PC-3 (cell line): Measurements from ENCODE around the gene CACNA1I. TPM values are rescaled to one million over a fixed set of nuclear protein-coding genes. Genes with fewer than 3 reads are reported as not detected.

Experiments
- ATAC-seq: fragments of 200-7000 bp; cut with Tn5 transposase; 2 replicates; pipeline ENCODE4 v1.9.1; 2020; ENCODE audit warnings: mild to moderate bottlenecking, moderate library complexity
- BruUV-seq: library from RNA; stranded (reverse); fragments of 400-500 nt; replicated peaks from 2 replicates; lab custom pipeline; 2021; lab: Mats Ljungman, UMichigan
- CTCF ChIA-PET: fragments of 300-600 bp; sonication (Branson Sonifier 250); formaldehyde crosslinking; loops from one replicate; lab custom pipeline; 2022; ENCODE audit warnings: antibody characterized with exemption; lab: Charles Lee
- POLR2A ChIA-PET: fragments of 300-600 bp; sonication (Branson Sonifier 250); formaldehyde crosslinking; loops from one replicate; lab custom pipeline; 2022; ENCODE audit warnings: antibody characterized with exemption; ENCODE audit not compliant: unreplicated experiment; lab: Charles Lee
- DNase-seq: peaks from one replicate; pipeline ENCODE4 v3.0.0-alpha.2; 2015
- H2AFZ ChIP-seq: fragments of 300-600 bp; sonication (generic); 2 replicates; pipeline ENCODE4 v1.6.0; 2016; ENCODE audit warnings: antibody characterized with exemption, low read length
- H3F3A ChIP-seq: fragments of 300-600 bp; sonication (generic); one replicate; pipeline ENCODE4 v1.6.0; 2017; ENCODE audit warnings: antibody characterized with exemption, low read length, control low read depth, mild to moderate bottlenecking; ENCODE audit not compliant: unreplicated experiment
- H3K27ac ChIP-seq: fragments of 300-600 bp; sonication (generic); 2 replicates; pipeline ENCODE4 v1.5.1; 2016; ENCODE audit warnings: mild to moderate bottlenecking, low read length
- H3K27me3 ChIP-seq: fragments of 300-600 bp; sonication (generic); 2 replicates; pipeline ENCODE4 v1.6.1; 2016; ENCODE audit warnings: low read length, mixed read lengths
- H3K36me3 ChIP-seq: fragments of 300-600 bp; sonication (generic); 2 replicates; pipeline ENCODE4 v1.6.1; 2016; ENCODE audit warnings: low read depth, mixed run types, low read length, mixed read lengths
- H3K4me1 ChIP-seq: fragments of 300-600 bp; sonication (generic); 2 replicates; pipeline ENCODE4 v1.5.1; 2016; ENCODE audit warnings: low read length; ENCODE audit not compliant: insufficient read depth
- H3K4me2 ChIP-seq: fragments of 300-600 bp; sonication (generic); 2 replicates; pipeline ENCODE4 v1.6.0; 2016; ENCODE audit warnings: low read length
- H3K4me3 ChIP-seq: fragments of 300-600 bp; sonication (generic); 2 replicates; pipeline ENCODE4 v1.5.1; 2016; ENCODE audit warnings: mild to moderate bottlenecking, low read length, mixed read lengths
- H3K79me2 ChIP-seq: fragments of 300-600 bp; sonication (generic); 2 replicates; pipeline ENCODE4 v1.6.1; 2017; ENCODE audit warnings: low read length, mixed read lengths
- H3K9ac ChIP-seq: fragments of 300-600 bp; sonication (generic); 2 replicates; pipeline ENCODE4 v1.6.0; 2016; ENCODE audit warnings: mild to moderate bottlenecking, low read length
- H3K9me2 ChIP-seq: fragments of 300-600 bp; sonication (generic); replicated peaks from 2 replicates; pipeline ENCODE4 v1.6.1; 2016; ENCODE audit warnings: mixed run types, low read length, mixed read lengths
- H3K9me3 ChIP-seq: fragments of 300-600 bp; sonication (generic); 2 replicates; pipeline ENCODE4 v1.6.1; 2016; ENCODE audit warnings: low read length, mixed read lengths
- H4K20me1 ChIP-seq: fragments of 300-600 bp; sonication (generic); 2 replicates; pipeline ENCODE4 v1.6.1; 2016; ENCODE audit warnings: low read length, mixed read lengths
- EZH2 ChIP-seq: fragments of 300-600 bp; sonication (generic); IDR thresholded peaks from one replicate; pipeline ENCODE4 v1.6.1; 2017; ENCODE audit warnings: antibody characterized with exemption, mild to moderate bottlenecking, low read length; ENCODE audit not compliant: unreplicated experiment
- EZH2phosphoT487 ChIP-seq: fragments of 300-600 bp; sonication (generic); IDR thresholded peaks from 2 replicates; pipeline ENCODE4 v1.6.1; 2018; ENCODE audit warnings: mild to moderate bottlenecking, antibody characterized with exemption, low read length, borderline replicate concordance
- intact Hi-C: fragments of 100-400 bp; cut with micrococcal nuclease; formaldehyde crosslinking; loops from 2 replicates; pipeline ENCODE4 v1.9.0; 2023
- total RNA-seq: library from RNA; depleted of rRNA; stranded (reverse); fragments of >200 nt; gene quantifications from 2 replicates; pipeline ENCODE4 v1.2.3, GENCODE V29; 2014; rRNA removed
- TF ChIP-seq, protein P1 (sequence below): fragments of 300-600 bp; sonication (generic); conservative IDR thresholded peaks from 2 replicates; pipeline ENCODE4 v1.5.1; 2017; ENCODE audit warnings: antibody characterized with exemption, low read depth, mild to moderate bottlenecking, low read length

Gene CACNA1I
- total RNA-seq, 1 experiment from 2014 or later: not detected

DNA sequence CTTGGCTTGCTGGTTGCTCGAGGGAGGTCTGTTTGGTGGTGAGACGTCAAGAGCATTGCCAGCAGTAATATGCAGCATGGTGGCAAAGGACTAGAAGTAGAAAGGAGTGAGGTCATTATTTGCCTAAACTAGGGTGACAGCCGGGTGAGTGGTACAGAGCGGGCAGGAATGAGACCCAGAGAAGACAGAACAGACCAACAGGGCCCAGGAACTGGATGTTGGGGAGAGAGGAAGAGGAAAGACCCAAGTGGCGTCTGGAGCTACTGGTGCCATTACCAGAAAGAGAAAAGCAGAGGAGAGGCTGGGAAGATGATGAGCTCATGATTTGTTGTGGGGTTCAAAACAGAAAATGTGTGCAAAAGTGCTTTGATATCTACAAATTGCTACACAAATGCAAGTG, 164.3 kb downstream of the CACNA1I start:
- H3K27me3 ChIP-seq: peaks cover 54% of the 10 kb centered on the region
- no peaks in the 10 kb centered on the region for H3K9me3 ChIP-seq
- H3K9me2 ChIP-seq: no peaks in the 10 kb centered on the region
- no peaks in the 10 kb centered on the region for H3K36me3 ChIP-seq
- TF ChIP-seq EZH2phosphoT487 (no peak), EZH2 (no peak)
- TF ChIP-seq, protein P1, sequence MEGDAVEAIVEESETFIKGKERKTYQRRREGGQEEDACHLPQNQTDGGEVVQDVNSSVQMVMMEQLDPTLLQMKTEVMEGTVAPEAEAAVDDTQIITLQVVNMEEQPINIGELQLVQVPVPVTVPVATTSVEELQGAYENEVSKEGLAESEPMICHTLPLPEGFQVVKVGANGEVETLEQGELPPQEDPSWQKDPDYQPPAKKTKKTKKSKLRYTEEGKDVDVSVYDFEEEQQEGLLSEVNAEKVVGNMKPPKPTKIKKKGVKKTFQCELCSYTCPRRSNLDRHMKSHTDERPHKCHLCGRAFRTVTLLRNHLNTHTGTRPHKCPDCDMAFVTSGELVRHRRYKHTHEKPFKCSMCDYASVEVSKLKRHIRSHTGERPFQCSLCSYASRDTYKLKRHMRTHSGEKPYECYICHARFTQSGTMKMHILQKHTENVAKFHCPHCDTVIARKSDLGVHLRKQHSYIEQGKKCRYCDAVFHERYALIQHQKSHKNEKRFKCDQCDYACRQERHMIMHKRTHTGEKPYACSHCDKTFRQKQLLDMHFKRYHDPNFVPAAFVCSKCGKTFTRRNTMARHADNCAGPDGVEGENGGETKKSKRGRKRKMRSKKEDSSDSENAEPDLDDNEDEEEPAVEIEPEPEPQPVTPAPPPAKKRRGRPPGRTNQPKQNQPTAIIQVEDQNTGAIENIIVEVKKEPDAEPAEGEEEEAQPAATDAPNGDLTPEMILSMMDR: no peak
- no peak overlapping the region for H2AFZ ChIP-seq
- CTCF ChIA-PET: no interaction called here
- no peaks in the 10 kb centered on the region for H4K20me1 ChIP-seq
- no TSS peak for BruUV-seq
- no peak overlapping the region for H3K27ac ChIP-seq
- intact Hi-C loops: no loop called here
- H3K4me3 ChIP-seq: no peak overlapping the region
- H3K4me1 ChIP-seq: no peaks in the 10 kb centered on the region
- POLR2A ChIA-PET: no interaction called here
- no peak overlapping the region for H3K4me2 ChIP-seq
- no peak for DNase-seq
- no peak for ATAC-seq
- no peaks in the 10 kb centered on the region for H3K79me2 ChIP-seq
- H3F3A ChIP-seq: no peaks in the 10 kb centered on the region
- H3K9ac ChIP-seq: no peak overlapping the region

DNA sequence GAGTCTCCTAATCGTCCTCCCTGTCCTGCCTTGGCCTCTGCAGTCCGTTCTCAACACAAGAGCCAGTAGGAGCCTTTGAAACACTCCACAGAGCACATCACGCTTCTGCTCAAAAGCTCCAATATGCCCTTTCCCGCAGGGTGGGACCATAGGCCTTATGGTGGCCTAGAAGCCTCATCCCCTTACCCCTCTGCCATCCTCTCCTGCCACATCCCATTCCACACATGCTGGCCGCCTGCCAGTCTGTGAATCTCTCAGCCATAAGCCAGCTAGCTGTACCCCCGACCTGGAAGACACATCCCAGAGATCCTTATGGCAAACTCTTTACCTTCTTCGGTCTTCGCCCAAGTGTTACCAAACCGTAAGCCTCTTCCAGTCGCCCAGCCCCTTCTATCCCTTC, 165.2 kb downstream of the CACNA1I start:
- TF ChIP-seq EZH2 (no peak), EZH2phosphoT487 (no peak)
- TF ChIP-seq, protein P1: no peak
- POLR2A ChIA-PET: no interaction called here
- H3K9me3 ChIP-seq: no peaks in the 10 kb centered on the region
- H3F3A ChIP-seq: no peaks in the 10 kb centered on the region
- no peak overlapping the region for H3K4me3 ChIP-seq
- DNase-seq (no peak), ATAC-seq (no peak)
- no peak overlapping the region for H3K9ac ChIP-seq
- no peak overlapping the region for H2AFZ ChIP-seq
- BruUV-seq: no TSS peak
- peaks cover 54% of the 10 kb centered on the region for H3K27me3 ChIP-seq
- H3K36me3 ChIP-seq: no peaks in the 10 kb centered on the region
- H3K79me2 ChIP-seq: no peaks in the 10 kb centered on the region
- H3K4me2 ChIP-seq: no peak overlapping the region
- no peaks in the 10 kb centered on the region for H3K9me2 ChIP-seq
- intact Hi-C loops: no loop called here
- CTCF ChIA-PET: no interaction called here
- H3K27ac ChIP-seq: no peak overlapping the region
- H4K20me1 ChIP-seq: no peaks in the 10 kb centered on the region
- no peaks in the 10 kb centered on the region for H3K4me1 ChIP-seq

DNA sequence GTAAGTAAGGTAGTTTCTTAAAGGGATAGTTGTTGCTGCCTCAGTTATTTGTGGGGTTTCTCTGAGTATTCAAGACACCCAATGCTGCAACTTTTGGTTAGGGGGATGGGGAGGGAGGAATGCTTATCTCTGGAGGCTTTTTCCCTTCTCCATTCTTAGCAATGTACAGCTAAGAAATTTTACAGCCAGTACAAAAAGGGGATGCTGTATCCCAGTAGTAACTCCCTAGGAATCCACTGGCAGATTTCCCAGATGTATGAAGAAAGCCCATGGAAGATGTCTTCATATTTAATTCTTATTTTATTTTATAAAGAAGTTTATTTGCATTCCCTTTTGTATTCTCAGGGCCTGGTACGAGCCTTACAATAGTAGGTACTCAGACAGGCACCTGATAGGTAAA, 168.2 kb downstream of the CACNA1I start:
- Histone ChIP-seq H3K27me3 (peaks cover 50% of the 10 kb centered on the region), H3K4me3 (no peak overlapping the region), H3K27ac (no peak overlapping the region), H4K20me1 (no peaks in the 10 kb centered on the region), H3K9me2 (no peaks in the 10 kb centered on the region), H3K9me3 (no peaks in the 10 kb centered on the region), H2AFZ (no peak overlapping the region), H3K9ac (no peak overlapping the region), H3K36me3 (no peaks in the 10 kb centered on the region), H3F3A (no peaks in the 10 kb centered on the region), H3K4me1 (no peaks in the 10 kb centered on the region), H3K79me2 (no peaks in the 10 kb centered on the region), H3K4me2 (no peak overlapping the region)
- no peak for ATAC-seq
- peak; percentile 4 for DNase-seq
- no peak for TF ChIP-seq EZH2phosphoT487
- TF ChIP-seq, protein P1: no peak
- no peak for TF ChIP-seq EZH2
- no TSS peak for BruUV-seq
- ChIA-PET CTCF (no interaction called here), POLR2A (no interaction called here)
- intact Hi-C loops: no loop called here

Other genes with a start within 250 kb of the CACNA1I start
- 7.8 and 9.0 TPM in 2 replicates for gene SYNGR1, start 220.8 kb upstream of the CACNA1I start, total RNA-seq
- gene TAB1, start 171.0 kb upstream of the CACNA1I start, total RNA-seq: 14.2 and 16.0 TPM in 2 replicates
- 0.06 TPM in 1 of 2 replicates, not detected in the other for gene MGAT3, start 113.7 kb upstream of the CACNA1I start, total RNA-seq
- 22.1 and 23.2 TPM in 2 replicates for gene MIEF1, start 68.5 kb upstream of the CACNA1I start, total RNA-seq
- gene ATF4, start 50.2 kb upstream of the CACNA1I start, total RNA-seq: 230 and 240 TPM in 2 replicates
- 253 and 320 TPM in 2 replicates for gene RPS19BP1, start 38.0 kb upstream of the CACNA1I start, total RNA-seq